CD4-positive, alpha-beta T cell (primary cell): ENCODE results near the gene WWOX. TPM values are rescaled to one million over a fixed set of nuclear protein-coding genes. Genes with fewer than 3 reads are reported as not detected.
"Not testable (repeated sequence)": the region's sequence is repeated elsewhere in the genome, so short reads cannot be mapped to it uniquely, and the experiment has no call there.

Experiments
- ATAC-seq: fragments of 200-7000 bp; cut with Tn5 transposase; one replicate; pipeline ENCODE4 v1.10.0; 2022; ENCODE audit warnings: mild to moderate bottlenecking; ENCODE audit not compliant: poor library complexity
- CTCF ChIA-PET: fragments of 350-600 bp; sonication (Branson Sonifier 250); formaldehyde crosslinking; loops from one replicate; lab custom pipeline; 2021; ENCODE audit warnings: antibody characterized with exemption, inconsistent platforms; lab: Charles Lee
- POLR2A ChIA-PET: fragments of 350-600 bp; sonication (Branson Sonifier 250); formaldehyde crosslinking; loops from one replicate; lab custom pipeline; 2021; ENCODE audit warnings: antibody characterized with exemption, inconsistent platforms; lab: Charles Lee
- DNase-seq, 14 experiments: peaks; one replicate each; pipeline ENCODE4 v3.0.0-alpha.2; 2013 to 2020; ENCODE audit warnings: mixed read lengths in 2 of 14
- H3K27ac ChIP-seq, 2 donors: one replicate each; pipeline versions ENCODE4 v1.5.1 to v1.7.0; 2013; ENCODE audit warnings: low read length in 2 of 2, low read depth in 1 of 2, mild to moderate bottlenecking in 1 of 2
- H3K27me3 ChIP-seq, 2 experiments: 1 replicate in 1 of 2; 2 replicates in 1 of 2; pipeline versions ENCODE4 v1.6.1 to v1.7.0; 2013; ENCODE audit warnings: low read length in 2 of 2, control low read depth in 1 of 2, mild to moderate bottlenecking in 1 of 2, moderate library complexity in 1 of 2; ENCODE audit not compliant: insufficient read depth in 2 of 2, control insufficient read depth in 1 of 2
- H3K36me3 ChIP-seq: one replicate; pipeline ENCODE4 v1.6.1; 2013; ENCODE audit warnings: low read length, control low read depth; ENCODE audit not compliant: insufficient read depth
- H3K4me1 ChIP-seq: one replicate; pipeline ENCODE4 v1.6.1; 2013; ENCODE audit warnings: low read length, control low read depth; ENCODE audit not compliant: insufficient read depth
- H3K4me3 ChIP-seq: one replicate; pipeline ENCODE4 v1.5.1; 2013; ENCODE audit warnings: mild to moderate bottlenecking, low read length, moderate library complexity
- H3K9me3 ChIP-seq, 2 experiments: 1 replicate in 1 of 2; 2 replicates in 1 of 2; pipeline versions ENCODE4 v1.6.1 to v1.7.0; 2013; ENCODE audit warnings: low read length in 2 of 2, mild to moderate bottlenecking in 2 of 2, control low read depth in 1 of 2, moderate library complexity in 1 of 2; ENCODE audit not compliant: control insufficient read depth in 1 of 2, insufficient read depth in 1 of 2
- H3K27ac Mint-ChIP-seq: one replicate; pipeline ENCODE4 v1.8.0; 2020; ENCODE audit warnings: mixed read lengths
- H3K27me3 Mint-ChIP-seq: one replicate; pipeline ENCODE4 v1.8.0; 2021; ENCODE audit warnings: mixed read lengths
- H3K36me3 Mint-ChIP-seq: one replicate; pipeline ENCODE4 v1.8.0; 2021; ENCODE audit warnings: low read depth, mixed read lengths
- H3K4me1 Mint-ChIP-seq: one replicate; pipeline ENCODE4 v1.8.0; 2021; ENCODE audit warnings: low read depth, mixed read lengths
- H3K4me3 Mint-ChIP-seq: one replicate; pipeline ENCODE4 v1.8.0; 2020; ENCODE audit warnings: mild to moderate bottlenecking, mixed read lengths
- H3K9me3 Mint-ChIP-seq: one replicate; pipeline ENCODE4 v1.8.0; 2020; ENCODE audit warnings: mixed read lengths
- intact Hi-C, 2 experiments: fragments of 100-400 bp; cut with DNase I in 1 of 2; cut with micrococcal nuclease in 1 of 2; formaldehyde crosslinking; loops; one replicate each; pipeline versions ENCODE4 v1.15.1 to v1.9.0; 2023 to 2025; cut with DNase I, micrococcal nuclease
- total RNA-seq, 174 experiments: library from RNA in 2 of 174; stranded (reverse) in 2 of 174; gene quantifications; one replicate each; pipeline ENCODE4 v1.2.3 and lab custom pipeline; 2021 to 2026
- TF ChIP-seq, protein P1 (sequence below): fragments of 200-600 bp; IDR thresholded peaks from one replicate; pipeline ENCODE4 v1.8.0; 2022; ENCODE audit warnings: antibody characterized with exemption, mild to moderate bottlenecking

WWOX gene
- total RNA-seq, 2 experiments from 2014 or later: 19.3 to 21.7 TPM

DNA sequence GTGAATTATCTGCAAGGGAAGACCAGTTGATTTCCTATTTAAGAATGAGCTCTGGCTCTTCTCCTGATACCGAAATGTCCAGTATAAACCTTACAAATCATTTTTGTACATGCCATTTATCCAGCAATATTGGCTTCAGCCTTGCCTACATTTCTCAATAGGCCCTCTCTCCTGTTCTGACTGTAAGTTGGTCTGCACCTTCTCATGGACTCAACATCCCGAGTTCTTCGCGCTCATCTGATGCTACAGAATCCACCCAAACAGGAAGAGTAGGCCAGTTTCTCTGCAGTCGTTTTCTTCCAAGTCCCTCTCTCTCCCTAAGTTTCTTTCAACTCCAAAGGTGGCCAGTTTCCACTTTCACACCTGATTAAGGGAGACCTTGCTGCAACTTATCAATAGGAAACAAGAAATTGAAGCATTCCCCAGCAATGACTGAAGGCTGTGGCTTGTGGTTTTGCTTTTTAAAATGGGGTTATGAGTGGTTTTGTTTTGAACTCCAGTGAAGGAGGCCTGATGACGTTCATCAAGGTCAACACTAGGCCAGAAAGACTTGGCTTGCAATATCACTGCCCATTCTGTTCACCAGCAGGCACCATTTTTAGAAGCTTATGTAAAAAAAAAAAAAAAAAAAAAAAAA is 1118.0 kb downstream of the WWOX start:
- ChIA-PET POLR2A (interaction anchor here (0.6 kb wide), 1 partner anchor 61 kb away, joined by 3 read pairs; no protein-coding TSS in a partner anchor), CTCF (interaction anchor here (0.7 kb wide), 1 partner anchor 131 kb away, joined by 3 read pairs; no protein-coding TSS in a partner anchor)
- H3K9me3 Mint-ChIP-seq: peaks cover 7% of the 10 kb centered on the region
- TF ChIP-seq, protein P1, sequence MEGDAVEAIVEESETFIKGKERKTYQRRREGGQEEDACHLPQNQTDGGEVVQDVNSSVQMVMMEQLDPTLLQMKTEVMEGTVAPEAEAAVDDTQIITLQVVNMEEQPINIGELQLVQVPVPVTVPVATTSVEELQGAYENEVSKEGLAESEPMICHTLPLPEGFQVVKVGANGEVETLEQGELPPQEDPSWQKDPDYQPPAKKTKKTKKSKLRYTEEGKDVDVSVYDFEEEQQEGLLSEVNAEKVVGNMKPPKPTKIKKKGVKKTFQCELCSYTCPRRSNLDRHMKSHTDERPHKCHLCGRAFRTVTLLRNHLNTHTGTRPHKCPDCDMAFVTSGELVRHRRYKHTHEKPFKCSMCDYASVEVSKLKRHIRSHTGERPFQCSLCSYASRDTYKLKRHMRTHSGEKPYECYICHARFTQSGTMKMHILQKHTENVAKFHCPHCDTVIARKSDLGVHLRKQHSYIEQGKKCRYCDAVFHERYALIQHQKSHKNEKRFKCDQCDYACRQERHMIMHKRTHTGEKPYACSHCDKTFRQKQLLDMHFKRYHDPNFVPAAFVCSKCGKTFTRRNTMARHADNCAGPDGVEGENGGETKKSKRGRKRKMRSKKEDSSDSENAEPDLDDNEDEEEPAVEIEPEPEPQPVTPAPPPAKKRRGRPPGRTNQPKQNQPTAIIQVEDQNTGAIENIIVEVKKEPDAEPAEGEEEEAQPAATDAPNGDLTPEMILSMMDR: no peak
- peaks cover 7% of the 10 kb centered on the region for H3K36me3 Mint-ChIP-seq
- no peak overlapping the region for H3K27ac Mint-ChIP-seq
- Histone ChIP-seq H3K4me1 (peaks cover 15% of the 10 kb centered on the region), H3K4me3 (no peak overlapping the region), H3K36me3 (no peaks in the 10 kb centered on the region), H3K27me3 (no peaks in the 10 kb centered on the region), H3K9me3 (no peaks in the 10 kb centered on the region), H3K27ac (no peak overlapping the region)
- intact Hi-C loops: no loop called here
- peak in 5 of 14 experiments; percentile 10 to 70 (median 54) for DNase-seq
- ATAC-seq: peak; percentile 48
- H3K4me1 Mint-ChIP-seq: peaks cover 17% of the 10 kb centered on the region
- H3K27me3 Mint-ChIP-seq: no peaks in the 10 kb centered on the region
- no peak overlapping the region for H3K4me3 Mint-ChIP-seq

DNA sequence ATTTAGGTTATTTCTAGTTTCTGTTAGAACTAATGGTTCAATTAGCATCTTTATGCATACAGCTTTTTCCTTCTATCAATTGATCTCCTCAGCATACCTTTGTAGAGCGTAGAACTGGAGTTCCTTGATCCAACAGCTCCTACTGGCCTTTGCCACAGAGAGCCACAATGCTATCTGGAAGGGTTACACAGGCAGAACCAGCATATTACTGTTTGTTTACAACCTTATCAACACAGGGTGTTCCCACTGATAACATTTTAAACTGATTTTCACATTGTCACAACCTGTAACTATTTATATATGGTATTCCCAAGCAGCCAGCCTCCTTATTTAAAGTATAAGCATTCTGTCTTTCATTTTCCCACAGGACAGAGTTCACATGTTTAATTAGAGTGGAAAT is 1118.9 kb downstream of the WWOX start:
- peaks cover 7% of the 10 kb centered on the region for H3K36me3 Mint-ChIP-seq
- TF ChIP-seq, protein P1: no peak
- Histone ChIP-seq H3K27me3 (no peaks in the 10 kb centered on the region), H3K4me3 (no peak overlapping the region), H3K36me3 (no peaks in the 10 kb centered on the region), H3K4me1 (peaks cover 15% of the 10 kb centered on the region), H3K9me3 (no peaks in the 10 kb centered on the region), H3K27ac (no peak overlapping the region)
- DNase-seq (no peak), ATAC-seq (no peak)
- H3K27me3 Mint-ChIP-seq: no peaks in the 10 kb centered on the region
- H3K4me3 Mint-ChIP-seq: no peak overlapping the region
- H3K4me1 Mint-ChIP-seq: peaks cover 17% of the 10 kb centered on the region
- no peak overlapping the region for H3K27ac Mint-ChIP-seq
- peaks cover 7% of the 10 kb centered on the region for H3K9me3 Mint-ChIP-seq
- ChIA-PET CTCF (interaction anchor here (0.7 kb wide), 1 partner anchor 130 kb away, joined by 3 read pairs; no protein-coding TSS in a partner anchor), POLR2A (interaction anchor here (0.6 kb wide), 1 partner anchor 60 kb away, joined by 3 read pairs; no protein-coding TSS in a partner anchor)
- intact Hi-C loops: no loop called here

DNA sequence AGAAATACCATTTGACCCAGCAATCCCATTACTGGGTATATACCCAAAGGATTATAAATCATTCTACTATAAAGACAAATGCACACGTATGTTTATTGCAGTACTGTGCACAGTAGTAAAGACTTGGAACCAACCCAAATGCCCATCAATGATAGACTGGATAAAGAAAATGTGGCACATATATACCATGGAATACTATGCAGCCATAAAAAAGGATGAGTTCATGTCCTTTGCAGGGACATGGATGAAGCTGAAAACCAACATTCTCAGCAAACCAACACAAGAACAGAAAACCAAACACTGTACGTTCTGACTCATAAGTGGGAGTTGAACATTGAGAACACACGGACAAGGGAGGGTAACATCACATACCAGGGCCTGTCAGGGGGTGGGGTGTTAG is 1126.5 kb downstream of the WWOX start:
- H3K27ac Mint-ChIP-seq, H3K36me3 ChIP-seq, H3K4me1 ChIP-seq, ATAC-seq, H3K27me3 ChIP-seq, H3K36me3 Mint-ChIP-seq, H3K27ac ChIP-seq, H3K4me1 Mint-ChIP-seq, H3K4me3 Mint-ChIP-seq, POLR2A ChIA-PET, H3K9me3 Mint-ChIP-seq, H3K4me3 ChIP-seq, H3K27me3 Mint-ChIP-seq, H3K9me3 ChIP-seq, CTCF ChIA-PET, DNase-seq, intact Hi-C loops: not testable (repeated sequence)
